RWPE2 (cell line): ENCODE measurements around the gene CDKN2A.

Experiments used
- ATAC-seq: fragments of 200-7000 bp; cut with Tn5 transposase; 3 replicates; pipeline ENCODE4 v1.9.1; 2021; ENCODE audit warnings: low read depth
- DNase-seq: peaks from one replicate; pipeline ENCODE4 v3.0.0-alpha.2; 2020; ENCODE audit warnings: low spot score
- H3K27ac ChIP-seq: fragments of 450-650 bp; 2 replicates; pipeline ENCODE4 v1.5.1; 2017; ENCODE audit warnings: mild to moderate bottlenecking; ENCODE audit not compliant: poor library complexity, severe bottlenecking
- H3K27me3 ChIP-seq: fragments of 250-450 bp; sonication (Bioruptor Pico); 2 replicates; pipeline ENCODE4 v1.5.1; 2021; ENCODE audit warnings: mild to moderate bottlenecking, moderate library complexity; ENCODE audit not compliant: insufficient read depth, poor library complexity, severe bottlenecking
- H3K36me3 ChIP-seq: fragments of 250-450 bp; sonication (Bioruptor Pico); 2 replicates; pipeline ENCODE4 v1.5.1; 2020; ENCODE audit warnings: low read depth, mild to moderate bottlenecking, moderate library complexity
- H3K4me1 ChIP-seq: fragments of 250-450 bp; sonication (Bioruptor Pico); 2 replicates; pipeline ENCODE4 v1.5.1; 2021; ENCODE audit warnings: mild to moderate bottlenecking, moderate library complexity; ENCODE audit not compliant: insufficient read depth, poor library complexity, severe bottlenecking
- H3K4me3 ChIP-seq: fragments of 250-450 bp; sonication (Bioruptor Pico); 2 replicates; pipeline ENCODE4 v1.5.1; 2021; ENCODE audit warnings: mild to moderate bottlenecking, moderate library complexity; ENCODE audit not compliant: severe bottlenecking
- H3K9me3 ChIP-seq: fragments of 250-450 bp; sonication (Bioruptor Pico); 2 replicates; pipeline ENCODE4 v1.5.1; 2021; ENCODE audit warnings: mild to moderate bottlenecking, moderate library complexity; ENCODE audit not compliant: severe bottlenecking
- TF ChIP-seq, protein P1 (sequence below): fragments of 450-650 bp; IDR thresholded peaks from one replicate; pipeline ENCODE4 v1.5.1; 2017; ENCODE audit warnings: mild to moderate bottlenecking, moderate library complexity; ENCODE audit not compliant: poor library complexity, severe bottlenecking

CDKN2A gene

DNA sequence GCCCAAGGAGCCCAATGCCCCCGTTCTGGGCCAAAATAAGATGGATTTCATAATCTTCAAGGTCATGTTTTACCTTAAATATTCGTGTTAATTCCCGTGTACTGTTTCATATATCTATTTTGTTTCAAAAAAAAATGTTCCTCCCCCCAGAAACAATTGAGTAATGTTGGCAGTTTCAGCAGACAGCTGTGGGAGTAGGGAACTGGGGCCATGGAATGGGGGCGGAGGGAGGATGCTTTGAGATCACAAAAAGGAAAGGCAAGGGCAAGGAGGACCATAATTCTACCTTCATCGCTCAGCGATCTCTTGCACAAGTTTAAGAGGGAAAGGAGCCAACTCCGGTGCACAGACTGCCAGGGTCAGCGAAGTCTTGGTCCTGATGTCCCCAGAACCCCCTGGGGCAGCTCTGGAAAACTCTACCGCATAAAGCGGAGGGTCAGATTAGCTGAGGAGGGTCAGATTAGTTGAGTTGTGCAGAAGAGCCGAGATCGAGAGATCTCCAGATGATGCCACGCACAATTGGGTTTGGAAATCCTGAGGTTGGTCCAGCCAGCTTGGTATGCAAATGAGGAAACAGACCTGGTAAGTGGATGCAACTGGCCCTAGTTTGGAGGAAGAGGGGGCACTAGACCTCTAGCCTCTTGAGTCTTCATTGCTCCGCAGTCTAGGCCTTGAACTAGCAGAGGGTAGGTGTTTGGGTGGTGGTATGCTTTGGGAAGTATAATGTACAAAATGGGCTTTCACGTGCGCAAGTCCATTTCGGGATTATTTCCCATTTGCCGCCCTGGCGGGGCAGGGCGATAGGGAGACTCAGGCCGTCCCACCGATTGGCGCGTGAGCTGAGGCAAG is 24.0 kb downstream of the CDKN2A start:
- peaks cover 10% of the 10 kb centered on the region for H3K4me1 ChIP-seq
- no peaks in the 10 kb centered on the region for H3K9me3 ChIP-seq
- TF ChIP-seq, protein P1, sequence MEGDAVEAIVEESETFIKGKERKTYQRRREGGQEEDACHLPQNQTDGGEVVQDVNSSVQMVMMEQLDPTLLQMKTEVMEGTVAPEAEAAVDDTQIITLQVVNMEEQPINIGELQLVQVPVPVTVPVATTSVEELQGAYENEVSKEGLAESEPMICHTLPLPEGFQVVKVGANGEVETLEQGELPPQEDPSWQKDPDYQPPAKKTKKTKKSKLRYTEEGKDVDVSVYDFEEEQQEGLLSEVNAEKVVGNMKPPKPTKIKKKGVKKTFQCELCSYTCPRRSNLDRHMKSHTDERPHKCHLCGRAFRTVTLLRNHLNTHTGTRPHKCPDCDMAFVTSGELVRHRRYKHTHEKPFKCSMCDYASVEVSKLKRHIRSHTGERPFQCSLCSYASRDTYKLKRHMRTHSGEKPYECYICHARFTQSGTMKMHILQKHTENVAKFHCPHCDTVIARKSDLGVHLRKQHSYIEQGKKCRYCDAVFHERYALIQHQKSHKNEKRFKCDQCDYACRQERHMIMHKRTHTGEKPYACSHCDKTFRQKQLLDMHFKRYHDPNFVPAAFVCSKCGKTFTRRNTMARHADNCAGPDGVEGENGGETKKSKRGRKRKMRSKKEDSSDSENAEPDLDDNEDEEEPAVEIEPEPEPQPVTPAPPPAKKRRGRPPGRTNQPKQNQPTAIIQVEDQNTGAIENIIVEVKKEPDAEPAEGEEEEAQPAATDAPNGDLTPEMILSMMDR: no peak
- H3K27me3 ChIP-seq: no peaks in the 10 kb centered on the region
- peaks cover 63% of the 10 kb centered on the region for H3K36me3 ChIP-seq
- no peak for ATAC-seq
- no peak for DNase-seq
- no peak overlapping the region for H3K27ac ChIP-seq
- no peak overlapping the region for H3K4me3 ChIP-seq

DNA sequence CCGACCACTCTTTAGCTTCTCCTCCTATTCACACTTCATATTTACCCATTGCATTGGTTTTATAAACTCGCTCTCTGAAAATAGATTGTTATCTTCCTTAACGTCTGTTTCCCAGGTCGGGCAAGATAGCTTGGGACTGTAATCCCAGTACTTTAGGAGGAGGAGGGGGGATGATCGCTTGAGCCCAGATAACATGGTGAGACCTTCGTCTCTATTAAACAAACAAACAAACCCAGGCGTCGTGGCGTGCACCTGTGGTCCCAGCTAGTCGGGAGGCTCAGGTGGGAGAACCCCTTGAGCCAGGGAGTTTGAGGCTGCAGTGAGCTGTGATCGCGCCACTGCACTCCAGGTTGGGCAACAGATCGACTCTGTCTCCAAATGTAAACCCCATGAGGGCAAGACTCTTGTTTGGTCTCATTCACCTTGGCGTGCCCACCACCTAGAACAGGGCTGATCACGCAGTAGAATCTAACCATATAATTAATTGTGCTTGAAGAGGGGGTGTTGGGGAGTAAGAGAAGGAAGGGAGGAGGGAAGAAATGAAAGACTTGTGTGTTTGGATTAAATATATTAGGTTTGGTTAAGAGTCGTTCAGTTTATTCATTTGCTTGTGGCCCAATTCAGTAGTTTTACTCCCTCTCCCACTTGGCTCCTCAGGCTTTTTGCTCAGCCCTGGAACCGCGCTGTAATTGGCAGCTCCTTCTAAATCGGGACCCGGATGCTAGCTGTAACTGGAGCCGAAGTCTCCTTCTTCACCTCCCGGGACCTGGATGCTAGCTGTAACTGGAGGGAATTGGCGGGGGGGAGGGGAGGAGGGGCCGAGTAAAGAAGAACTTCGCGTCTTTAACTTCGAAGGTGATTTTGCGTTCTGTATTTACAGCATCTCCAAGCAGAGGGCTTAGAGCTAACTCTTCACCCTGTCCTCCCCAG is 24.9 kb downstream of the CDKN2A start:
- Histone ChIP-seq H3K4me3 (no peak overlapping the region), H3K36me3 (peaks cover 63% of the 10 kb centered on the region), H3K27me3 (no peaks in the 10 kb centered on the region), H3K9me3 (no peaks in the 10 kb centered on the region), H3K27ac (no peak overlapping the region), H3K4me1 (peaks cover 10% of the 10 kb centered on the region)
- TF ChIP-seq, protein P1: no peak
- DNase-seq (no peak), ATAC-seq (no peak)

DNA sequence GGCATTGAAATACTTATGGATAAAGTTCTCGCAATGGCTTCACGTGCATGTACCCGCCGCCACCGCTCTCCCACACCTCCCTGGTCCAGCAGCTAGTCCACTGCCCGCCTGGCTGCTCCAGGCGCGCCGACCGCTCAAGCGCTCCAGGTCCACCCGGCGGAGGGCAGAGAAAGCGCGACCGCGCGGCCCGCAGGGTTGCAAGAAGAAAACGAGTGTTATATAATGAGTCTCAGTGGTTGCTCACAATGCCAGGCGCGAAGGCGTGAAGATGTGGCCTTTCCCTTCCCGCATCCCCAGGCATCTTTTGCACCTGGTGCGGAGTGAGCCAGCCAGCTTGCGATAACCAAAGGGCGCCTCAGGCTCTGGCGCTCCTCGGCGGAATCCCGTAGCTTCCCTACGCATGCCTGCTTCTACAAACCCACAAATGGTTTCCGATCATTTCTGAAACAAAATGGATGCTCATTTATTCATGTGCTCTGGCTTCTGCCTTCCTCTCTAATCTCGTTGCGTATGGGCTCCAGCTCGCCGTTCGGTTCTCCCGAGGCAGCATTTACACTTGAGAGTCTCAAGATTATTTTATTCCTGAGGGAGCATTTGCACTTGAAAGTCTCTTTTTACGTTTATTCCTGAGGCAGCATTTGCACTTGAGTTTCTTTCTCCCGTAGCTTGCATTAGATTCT is 25.7 kb downstream of the CDKN2A start:
- Histone ChIP-seq H3K27ac (no peak overlapping the region), H3K9me3 (no peaks in the 10 kb centered on the region), H3K36me3 (peaks cover 63% of the 10 kb centered on the region), H3K4me1 (peaks cover 10% of the 10 kb centered on the region), H3K27me3 (no peaks in the 10 kb centered on the region), H3K4me3 (no peak overlapping the region)
- TF ChIP-seq, protein P1: no peak
- no peak for ATAC-seq
- no peak for DNase-seq

DNA sequence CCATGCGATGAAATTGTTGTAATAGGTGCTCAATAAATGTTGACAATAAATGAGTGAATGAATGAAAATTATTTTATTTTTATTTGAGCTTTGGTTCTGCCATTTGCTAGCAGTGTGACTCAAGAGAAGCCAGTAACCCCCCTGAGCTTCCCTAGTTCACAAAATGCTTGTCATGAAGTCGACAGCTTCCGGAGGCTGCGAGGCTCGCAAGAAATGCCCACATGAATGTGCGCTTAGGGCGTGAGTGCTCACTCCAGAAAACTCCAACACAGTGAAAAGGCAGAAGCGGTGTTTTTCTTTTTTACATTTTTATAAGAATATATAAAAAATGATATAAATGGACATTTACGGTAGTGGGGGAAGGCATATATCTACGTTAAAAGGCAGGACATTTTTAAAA is 26.5 kb downstream of the CDKN2A start:
- Histone ChIP-seq H3K27me3 (no peaks in the 10 kb centered on the region), H3K36me3 (peaks cover 55% of the 10 kb centered on the region), H3K4me3 (no peak overlapping the region), H3K27ac (no peak overlapping the region), H3K4me1 (peaks cover 9% of the 10 kb centered on the region), H3K9me3 (no peaks in the 10 kb centered on the region)
- ATAC-seq (no peak), DNase-seq (no peak)
- TF ChIP-seq, protein P1: no peak
